Osteocyte (in vitro differentiated cells): Measurements from ENCODE around the gene SHISAL2B. TPM values are rescaled to one million over a fixed set of nuclear protein-coding genes. Genes with fewer than 3 reads are reported as not detected.

Source experiments
- DNase-seq: peaks from one replicate; pipeline ENCODE4 v3.0.0; 2021; ENCODE audit warnings: mixed read lengths; ENCODE audit not compliant: unreplicated experiment; ENCODE audit errors: extremely low spot score
- H3K27ac Mint-ChIP-seq: one replicate; pipeline ENCODE4 v1.8.0; 2021; ENCODE audit warnings: mild to moderate bottlenecking, mixed read lengths; ENCODE audit not compliant: unreplicated experiment
- H3K27me3 Mint-ChIP-seq: one replicate; pipeline ENCODE4 v1.8.0; 2021; ENCODE audit warnings: mixed read lengths; ENCODE audit not compliant: unreplicated experiment
- H3K36me3 Mint-ChIP-seq: one replicate; pipeline ENCODE4 v1.8.0; 2021; ENCODE audit warnings: mixed read lengths; ENCODE audit not compliant: unreplicated experiment
- H3K4me1 Mint-ChIP-seq: one replicate; pipeline ENCODE4 v1.8.0; 2021; ENCODE audit warnings: mixed read lengths; ENCODE audit not compliant: unreplicated experiment
- H3K4me3 Mint-ChIP-seq: one replicate; pipeline ENCODE4 v1.8.0; 2021; ENCODE audit warnings: mild to moderate bottlenecking, moderate library complexity, mixed read lengths; ENCODE audit not compliant: unreplicated experiment
- H3K9me3 Mint-ChIP-seq: one replicate; pipeline ENCODE4 v1.8.0; 2021; ENCODE audit warnings: mixed read lengths; ENCODE audit not compliant: unreplicated experiment
- total RNA-seq: library from RNA; stranded (reverse); gene quantifications from 2 replicates; pipeline ENCODE4 v1.2.1, GENCODE V29; 2021
- TF ChIP-seq, protein P1 (sequence below): fragments of 200-600 bp; sonication (generic); IDR thresholded peaks from 2 replicates; pipeline ENCODE4 v1.5.0; 2021; ENCODE audit warnings: antibody characterized with exemption, mild to moderate bottlenecking, moderate library complexity

SHISAL2B gene
- total RNA-seq, 1 donor from 2014 or later = not detected

DNA sequence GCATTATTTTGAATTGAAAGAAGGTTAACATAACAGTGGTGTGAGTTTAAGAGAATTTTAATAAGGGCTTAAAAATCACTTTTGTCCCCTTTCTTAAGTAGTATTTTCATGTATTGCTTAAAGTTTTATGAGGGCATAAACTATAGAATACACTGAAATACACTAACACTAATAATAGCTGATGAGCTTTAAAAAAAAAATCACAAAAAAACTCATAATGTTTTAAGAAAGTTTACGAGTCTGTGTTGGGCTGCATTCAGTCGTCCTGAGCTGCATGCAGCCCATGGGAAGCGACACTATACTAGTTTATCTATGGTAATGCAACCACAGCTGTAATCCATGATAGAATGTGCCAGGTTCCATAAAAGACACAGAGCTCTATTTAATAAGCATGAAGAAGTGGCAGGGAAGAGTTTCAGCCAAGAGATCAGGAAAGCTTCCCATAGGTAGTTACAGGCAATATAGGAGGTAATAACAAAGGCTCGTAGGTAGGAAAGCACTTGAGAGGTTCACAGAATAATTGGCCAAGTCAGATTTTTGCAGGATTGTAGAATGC, 73.7 kb downstream of the SHISAL2B start:
- no peaks in the 10 kb centered on the region for H3K27me3 Mint-ChIP-seq
- H3K9me3 Mint-ChIP-seq = no peaks in the 10 kb centered on the region
- DNase-seq = no peak

DNA sequence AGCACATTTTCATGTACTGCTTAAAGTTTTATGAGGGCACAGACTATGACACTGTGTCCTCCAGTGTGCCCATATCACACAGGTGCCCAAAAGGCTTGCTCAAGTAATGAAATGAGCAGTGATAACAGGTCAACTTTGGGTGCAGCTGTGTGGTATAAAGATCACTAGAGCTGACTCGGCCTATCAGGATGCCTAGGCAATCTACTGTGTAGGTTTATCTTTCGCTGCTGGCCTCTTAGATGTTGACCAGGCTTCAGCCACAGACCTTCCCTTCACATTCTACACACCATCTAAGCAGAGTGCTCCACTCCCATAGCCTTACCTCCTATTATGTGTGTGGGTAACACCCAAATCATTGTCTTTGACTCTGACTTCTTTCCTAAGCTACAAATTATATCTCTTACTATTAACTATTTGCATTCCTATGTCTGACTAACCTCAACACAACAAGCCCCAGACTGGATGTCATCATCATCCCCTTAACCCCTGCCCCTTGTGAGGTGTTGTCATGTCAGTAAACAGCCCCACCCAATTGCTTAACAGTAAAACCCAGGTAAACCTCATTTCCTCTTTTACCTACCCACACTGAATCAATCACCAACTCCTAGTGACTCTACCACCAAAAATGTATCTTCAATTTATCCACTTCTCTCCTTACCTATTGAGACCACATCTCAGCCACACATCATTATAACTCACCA, 75.7 kb downstream of the SHISAL2B start:
- Mint-ChIP-seq H3K9me3 (no peaks in the 10 kb centered on the region), H3K4me3 (peak overlapping the region; percentile 30), H3K36me3 (peaks cover 13% of the 10 kb centered on the region), H3K27ac (no peak overlapping the region), H3K4me1 (peaks cover 34% of the 10 kb centered on the region), H3K27me3 (no peaks in the 10 kb centered on the region)
- DNase-seq = no peak
- TF ChIP-seq, protein P1, sequence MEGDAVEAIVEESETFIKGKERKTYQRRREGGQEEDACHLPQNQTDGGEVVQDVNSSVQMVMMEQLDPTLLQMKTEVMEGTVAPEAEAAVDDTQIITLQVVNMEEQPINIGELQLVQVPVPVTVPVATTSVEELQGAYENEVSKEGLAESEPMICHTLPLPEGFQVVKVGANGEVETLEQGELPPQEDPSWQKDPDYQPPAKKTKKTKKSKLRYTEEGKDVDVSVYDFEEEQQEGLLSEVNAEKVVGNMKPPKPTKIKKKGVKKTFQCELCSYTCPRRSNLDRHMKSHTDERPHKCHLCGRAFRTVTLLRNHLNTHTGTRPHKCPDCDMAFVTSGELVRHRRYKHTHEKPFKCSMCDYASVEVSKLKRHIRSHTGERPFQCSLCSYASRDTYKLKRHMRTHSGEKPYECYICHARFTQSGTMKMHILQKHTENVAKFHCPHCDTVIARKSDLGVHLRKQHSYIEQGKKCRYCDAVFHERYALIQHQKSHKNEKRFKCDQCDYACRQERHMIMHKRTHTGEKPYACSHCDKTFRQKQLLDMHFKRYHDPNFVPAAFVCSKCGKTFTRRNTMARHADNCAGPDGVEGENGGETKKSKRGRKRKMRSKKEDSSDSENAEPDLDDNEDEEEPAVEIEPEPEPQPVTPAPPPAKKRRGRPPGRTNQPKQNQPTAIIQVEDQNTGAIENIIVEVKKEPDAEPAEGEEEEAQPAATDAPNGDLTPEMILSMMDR = no peak

More for the DNA sequence above, 73.7 kb downstream of the SHISAL2B start:
- Mint-ChIP-seq H3K36me3 (peaks cover 15% of the 10 kb centered on the region), H3K4me1 (peaks cover 23% of the 10 kb centered on the region), H3K4me3 (no peak overlapping the region), H3K27ac (no peak overlapping the region)
- TF ChIP-seq, protein P1 = no peak

DNA sequence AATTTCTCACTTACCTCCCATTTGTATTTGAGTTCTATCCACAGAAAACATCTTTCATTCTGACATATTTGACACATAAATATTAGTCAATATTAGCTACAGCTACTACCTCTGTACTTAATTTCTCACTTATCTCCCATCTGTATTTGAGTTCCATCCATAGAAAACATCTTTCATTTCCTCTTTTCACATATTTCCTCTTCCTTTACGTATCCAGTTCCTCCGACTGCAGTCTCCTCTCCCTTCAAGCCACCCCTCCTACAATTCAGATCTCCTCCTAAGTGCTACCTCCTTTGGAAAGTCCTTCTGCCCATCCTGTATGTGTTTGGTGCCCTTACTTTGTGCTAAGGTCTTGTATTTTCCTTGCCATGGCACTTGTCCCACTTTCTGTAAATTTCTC, 76.6 kb downstream of the SHISAL2B start:
- H3K27me3 Mint-ChIP-seq = no peaks in the 10 kb centered on the region
- H3K4me1 Mint-ChIP-seq = peaks cover 34% of the 10 kb centered on the region
- no peaks in the 10 kb centered on the region for H3K9me3 Mint-ChIP-seq
- TF ChIP-seq, protein P1 = no peak
- DNase-seq = no peak
- H3K36me3 Mint-ChIP-seq = peaks cover 11% of the 10 kb centered on the region
- peak overlapping the region; percentile 94 for H3K4me3 Mint-ChIP-seq
- no peak overlapping the region for H3K27ac Mint-ChIP-seq

Other genes with a start within 250 kb of the SHISAL2B start
- gene RGS7BP, start 184.5 kb upstream of the SHISAL2B start, total RNA-seq = not detected in 2 replicates
- gene SREK1IP1, start 78.2 kb downstream of the SHISAL2B start, total RNA-seq = 17.9 and 20.2 TPM in 2 replicates
- gene CWC27, start 78.4 kb downstream of the SHISAL2B start, total RNA-seq = 20.6 and 24.7 TPM in 2 replicates